Stimulated activated CD8-positive, alpha-beta memory T cell treated with anti-CD3 and anti-CD28 coated beads, Interleukin-15, amount 100 ng/mL, for 48 hours (primary cell): ENCODE data around the gene MILR1.
A peak's percentile ranks its signal among the peaks of the same experiment; 100 is the strongest.

Experiments used
- DNase-seq, 2 donors: peaks; one replicate each; pipeline ENCODE4 v3.0.0-alpha.2; 2020; ENCODE audit warnings: low read depth in 2 of 2

MILR1 gene

GRCh38 chr17:64503341-64503740 lies 54.4 kb downstream of the MILR1 start:
- DNase-seq: no peak

GRCh38 chr17:64503821-64504768 lies 55.2 kb downstream of the MILR1 start:
- no peak for DNase-seq

- no peak for DNase-seq
Observed at GRCh38 chr17:64504769-64505339, 55.9 kb downstream of the MILR1 start.

- DNase-seq: peak; percentile 68 to 71
Observed at GRCh38 chr17:64505340-64506200, 56.7 kb downstream of the MILR1 start.

GRCh38 chr17:64506201-64506575 lies 57.3 kb downstream of the MILR1 start, which contains the start of gene DDX5:
Gene DDX5 (minus strand): TSS chr17:64506289. CDS start chr17:64506119, 170 bp downstream.
- DNase-seq: peak; percentile 92 to 94

- peak; percentile 89 to 95 for DNase-seq
Observed at GRCh38 chr17:64506576-64507412, 57.9 kb downstream of the MILR1 start, which contains the start of gene CEP95. Gene CEP95 (plus strand): TSS chr17:64506977. CDS start chr17:64507098, 121 bp downstream.

- no peak for DNase-seq
Observed at GRCh38 chr17:64507413-64507782, 58.5 kb downstream of the MILR1 start.

- DNase-seq: no peak
Observed at GRCh38 chr17:64508683-64509082, 59.8 kb downstream of the MILR1 start.

- no peak for DNase-seq
Observed at GRCh38 chr17:64509179-64509578, 60.3 kb downstream of the MILR1 start.

GRCh38 chr17:64515419-64515818 lies 66.5 kb downstream of the MILR1 start:
- DNase-seq: no peak

GRCh38 chr17:64515829-64516228 lies 66.9 kb downstream of the MILR1 start:
- DNase-seq: no peak
